Measurements from ENCODE around the gene NPHS1.
"Not testable (repeated sequence)": the region's sequence is repeated elsewhere in the genome, so short reads cannot be mapped to it uniquely, and the experiment has no call there.

Gene NPHS1

GRCh38 chr19:35852029-35852780 lies at the start of gene NPHS1:
NPHS1 (minus strand) TSS chr19:35852504; CDS start chr19:35851837, 667 bp downstream.
- Histone ChIP-seq H3K27me3 (ENCODE audit: insufficient read depth, low read length) (peaks cover 26% of the 10 kb centered on the region), H3K9me3 (ENCODE audit: low read length) (no peaks in the 10 kb centered on the region), H3K4me3 (ENCODE audit: low read length) (no peak within 1 kb of the TSS), H3K4me1 (ENCODE audit: insufficient read depth, low read length) (peaks cover 25% of the 10 kb centered on the region), H2AFZ (ENCODE audit: low read depth, low read length) (no peak within 1 kb of the TSS), H3K36me3 (ENCODE audit: insufficient read depth, low read length) (no peaks in the 10 kb centered on the region)

- Histone ChIP-seq H3K36me3 (ENCODE audit: insufficient read depth, low read length) (peaks cover under 1% of the 10 kb centered on the region), H2AFZ (ENCODE audit: low read depth, low read length) (no peak overlapping the region), H3K27me3 (ENCODE audit: insufficient read depth, low read length) (peaks cover 30% of the 10 kb centered on the region), H3K9me3 (ENCODE audit: low read length) (no peaks in the 10 kb centered on the region), H3K4me1 (ENCODE audit: insufficient read depth, low read length) (peaks cover 12% of the 10 kb centered on the region), H3K4me3 (ENCODE audit: low read length) (peak overlapping the region; percentile 63)
These were observed 48.8 kb upstream of the NPHS1 start for GRCh38 chr19:35901055-35901644.

- Histone ChIP-seq H3K4me3 (ENCODE audit: low read length) (peak overlapping the region; percentile 63), H3K27me3 (ENCODE audit: insufficient read depth, low read length) (peaks cover 25% of the 10 kb centered on the region), H3K9me3 (ENCODE audit: low read length) (no peaks in the 10 kb centered on the region), H3K36me3 (ENCODE audit: insufficient read depth, low read length) (peaks cover 9% of the 10 kb centered on the region), H3K4me1 (ENCODE audit: insufficient read depth, low read length) (peaks cover 12% of the 10 kb centered on the region), H2AFZ (ENCODE audit: low read depth, low read length) (peak overlapping the region; percentile 87)
These were observed 47.4 kb upstream of the NPHS1 start for GRCh38 chr19:35899547-35900214.

- Histone ChIP-seq H2AFZ (ENCODE audit: low read depth, low read length) (no peak overlapping the region), H3K4me1 (ENCODE audit: insufficient read depth, low read length) (peaks cover 12% of the 10 kb centered on the region), H3K9me3 (ENCODE audit: low read length) (no peaks in the 10 kb centered on the region), H3K27me3 (ENCODE audit: insufficient read depth, low read length) (peaks cover 20% of the 10 kb centered on the region), H3K4me3 (ENCODE audit: low read length) (peak overlapping the region; percentile 63), H3K36me3 (ENCODE audit: insufficient read depth, low read length) (peaks cover 9% of the 10 kb centered on the region)
These were observed 46.1 kb upstream of the NPHS1 start for GRCh38 chr19:35898499-35898809.

- Histone ChIP-seq H3K9me3 (ENCODE audit: low read length) (no peaks in the 10 kb centered on the region), H3K27me3 (ENCODE audit: insufficient read depth, low read length) (peaks cover 14% of the 10 kb centered on the region), H3K36me3 (ENCODE audit: insufficient read depth, low read length) (peaks cover 9% of the 10 kb centered on the region), H3K4me1 (ENCODE audit: insufficient read depth, low read length) (peaks cover 12% of the 10 kb centered on the region), H3K4me3 (ENCODE audit: low read length) (no peak overlapping the region), H2AFZ (ENCODE audit: low read depth, low read length) (no peak overlapping the region)
These were observed 45.6 kb upstream of the NPHS1 start for GRCh38 chr19:35897706-35898451.

GRCh38 chr19:35896643-35897040 lies 44.3 kb upstream of the NPHS1 start:
- Histone ChIP-seq H3K4me1 (ENCODE audit: insufficient read depth, low read length) (peaks cover 12% of the 10 kb centered on the region), H2AFZ (ENCODE audit: low read depth, low read length) (no peak overlapping the region), H3K9me3 (ENCODE audit: low read length) (no peaks in the 10 kb centered on the region), H3K27me3 (ENCODE audit: insufficient read depth, low read length) (peaks cover 2% of the 10 kb centered on the region), H3K4me3 (ENCODE audit: low read length) (no peak overlapping the region), H3K36me3 (ENCODE audit: insufficient read depth, low read length) (peaks cover 9% of the 10 kb centered on the region)

- H3K27me3 ChIP-seq (ENCODE audit: insufficient read depth, low read length) = no peaks in the 10 kb centered on the region
- peaks cover 9% of the 10 kb centered on the region for H3K36me3 ChIP-seq (ENCODE audit: insufficient read depth, low read length)
- H2AFZ ChIP-seq (ENCODE audit: low read depth, low read length) = no peak overlapping the region
- H3K9me3 ChIP-seq (ENCODE audit: low read length) = no peaks in the 10 kb centered on the region
- peaks cover 9% of the 10 kb centered on the region for H3K4me1 ChIP-seq (ENCODE audit: insufficient read depth, low read length)
- H3K4me3 ChIP-seq (ENCODE audit: low read length) = no peak overlapping the region
These were observed 43.8 kb upstream of the NPHS1 start for GRCh38 chr19:35895911-35896642.

GRCh38 chr19:35894342-35894741 lies 42.0 kb upstream of the NPHS1 start:
- H2AFZ ChIP-seq (ENCODE audit: low read depth, low read length) = no peak overlapping the region
- H3K4me1 ChIP-seq (ENCODE audit: insufficient read depth, low read length) = peaks cover 5% of the 10 kb centered on the region
- H3K9me3 ChIP-seq (ENCODE audit: low read length) = no peaks in the 10 kb centered on the region
- H3K4me3 ChIP-seq (ENCODE audit: low read length) = no peak overlapping the region
- no peaks in the 10 kb centered on the region for H3K27me3 ChIP-seq (ENCODE audit: insufficient read depth, low read length)
- H3K36me3 ChIP-seq (ENCODE audit: insufficient read depth, low read length) = peaks cover 17% of the 10 kb centered on the region

GRCh38 chr19:35891819-35892218 lies 39.5 kb upstream of the NPHS1 start:
- H3K36me3 ChIP-seq (ENCODE audit: insufficient read depth, low read length) = peaks cover 24% of the 10 kb centered on the region

GRCh38 chr19:35890113-35890650 lies 37.9 kb upstream of the NPHS1 start:
- Histone ChIP-seq H3K27me3 (ENCODE audit: insufficient read depth, low read length) (no peaks in the 10 kb centered on the region), H3K36me3 (ENCODE audit: insufficient read depth, low read length) (peaks cover 17% of the 10 kb centered on the region), H3K4me1 (ENCODE audit: insufficient read depth, low read length) (no peaks in the 10 kb centered on the region), H3K9me3 (ENCODE audit: low read length) (no peaks in the 10 kb centered on the region), H3K4me3 (ENCODE audit: low read length) (no peak overlapping the region), H2AFZ (ENCODE audit: low read depth, low read length) (no peak overlapping the region)

More at GRCh38 chr19:35891819-35892218, 39.5 kb upstream of the NPHS1 start:
- H3K27me3 ChIP-seq (ENCODE audit: insufficient read depth, low read length); H2AFZ ChIP-seq (ENCODE audit: low read depth, low read length); H3K4me1 ChIP-seq (ENCODE audit: insufficient read depth, low read length); H3K4me3 ChIP-seq (ENCODE audit: low read length); H3K9me3 ChIP-seq (ENCODE audit: low read length): not testable (repeated sequence)

- Histone ChIP-seq H3K4me3 (ENCODE audit: low read length) (no peak overlapping the region), H3K9me3 (ENCODE audit: low read length) (no peaks in the 10 kb centered on the region), H3K4me1 (ENCODE audit: insufficient read depth, low read length) (no peaks in the 10 kb centered on the region), H3K27me3 (ENCODE audit: insufficient read depth, low read length) (no peaks in the 10 kb centered on the region), H3K36me3 (ENCODE audit: insufficient read depth, low read length) (peaks cover 15% of the 10 kb centered on the region), H2AFZ (ENCODE audit: low read depth, low read length) (no peak overlapping the region)
These were observed 37.2 kb upstream of the NPHS1 start for GRCh38 chr19:35889370-35890112.

GRCh38 chr19:35888398-35888797 lies 36.1 kb upstream of the NPHS1 start:
- H3K36me3 ChIP-seq (ENCODE audit: insufficient read depth, low read length) = peaks cover 15% of the 10 kb centered on the region
- no peaks in the 10 kb centered on the region for H3K4me1 ChIP-seq (ENCODE audit: insufficient read depth, low read length)
- H3K9me3 ChIP-seq (ENCODE audit: low read length) = no peaks in the 10 kb centered on the region
- no peak overlapping the region for H3K4me3 ChIP-seq (ENCODE audit: low read length)
- H3K27me3 ChIP-seq (ENCODE audit: insufficient read depth, low read length) = no peaks in the 10 kb centered on the region
- H2AFZ ChIP-seq (ENCODE audit: low read depth, low read length) = no peak overlapping the region
